Measurements from ENCODE around the gene RABGAP1L.
"Not testable (repeated sequence)": the region's sequence is repeated elsewhere in the genome, so short reads cannot be mapped to it uniquely, and the experiment has no call there.

RABGAP1L gene

DNA sequence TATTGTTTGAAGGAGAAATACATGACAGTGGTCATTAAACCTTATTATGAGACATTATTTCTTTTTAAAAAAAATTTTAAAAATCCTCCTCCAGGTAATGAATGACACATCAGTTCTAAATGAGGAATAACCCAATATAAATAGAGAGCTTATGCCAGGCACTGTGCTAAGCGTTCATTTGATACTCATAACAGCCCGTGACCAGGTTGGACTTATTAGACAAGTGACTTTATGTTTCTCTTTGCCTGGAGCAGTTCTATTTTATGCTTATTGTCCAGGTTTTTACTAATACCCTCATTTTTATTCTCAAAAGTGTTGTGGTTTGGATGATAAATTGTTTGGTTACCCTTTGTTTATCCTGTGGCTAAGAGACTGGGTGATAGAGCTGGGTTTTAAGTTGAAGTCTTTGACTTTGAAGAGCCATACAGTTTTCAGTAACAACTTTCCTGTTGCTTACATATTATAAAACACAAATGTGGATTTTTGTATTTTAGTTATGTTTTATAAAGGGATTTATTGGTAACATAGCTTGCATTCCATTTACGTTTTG lies 84.2 kb downstream of the RABGAP1L start:
- DNase-seq (ENCODE audit: low read depth), result no peak

DNA sequence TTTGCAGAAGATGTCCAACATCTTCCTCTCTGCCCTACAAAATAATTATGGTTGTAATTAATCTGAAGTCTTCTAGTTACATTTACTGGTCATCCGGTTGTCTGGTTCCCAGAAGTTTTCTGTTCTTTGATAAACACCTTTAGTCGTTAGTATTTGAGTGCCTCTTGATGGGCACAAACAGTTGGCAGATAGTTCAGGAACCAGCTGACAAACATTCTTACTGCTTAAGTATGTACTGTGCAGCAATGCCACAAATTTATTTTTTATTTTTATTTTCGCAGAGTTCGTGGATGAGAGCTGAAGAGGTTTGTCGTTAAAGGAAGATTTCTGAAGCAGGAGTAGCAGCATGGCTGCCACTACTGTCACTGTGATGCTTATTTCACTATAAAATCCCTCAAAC lies 84.7 kb downstream of the RABGAP1L start:
- no peak for DNase-seq (ENCODE audit: low read depth)

DNA sequence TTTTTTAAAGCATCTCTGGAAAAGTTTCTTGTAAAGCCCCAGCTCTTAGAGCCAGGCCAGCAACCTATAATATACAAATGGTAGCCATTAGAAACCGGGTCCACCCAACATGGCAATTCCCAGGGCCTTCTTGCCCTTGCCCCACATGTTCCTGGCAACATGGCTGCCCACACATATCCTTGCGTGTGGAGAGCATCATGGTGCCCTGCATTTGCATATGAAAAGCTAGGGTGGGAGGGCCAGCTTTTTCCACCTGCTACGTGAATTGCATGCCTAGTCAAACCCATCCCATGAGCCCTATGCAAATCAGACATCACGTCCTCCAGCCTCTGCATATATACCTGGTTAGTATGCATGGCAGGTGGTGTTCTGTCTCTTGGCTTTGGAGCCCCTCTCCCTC lies 88.2 kb downstream of the RABGAP1L start:
- DNase-seq (ENCODE audit: low read depth), result no peak

DNA sequence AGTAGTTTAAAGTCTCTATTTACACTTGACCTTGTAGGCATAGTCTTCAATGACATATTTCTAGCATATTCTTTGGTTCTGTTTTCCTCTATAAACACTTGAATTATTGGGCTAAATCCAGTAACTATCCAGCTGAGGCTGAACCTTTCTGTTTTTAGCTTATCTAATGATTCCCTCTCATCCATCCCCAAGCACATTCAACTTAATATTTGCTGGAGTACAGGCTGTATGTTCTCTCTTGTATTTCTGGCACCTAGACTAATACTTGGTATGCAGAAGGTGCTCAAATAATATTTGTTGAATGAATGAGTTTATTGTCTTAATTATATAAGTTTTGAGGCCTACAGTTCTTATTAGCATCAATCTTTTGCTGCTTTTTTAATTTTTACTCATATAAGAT lies 88.7 kb downstream of the RABGAP1L start:
- DNase-seq (ENCODE audit: low read depth), result no peak

DNA sequence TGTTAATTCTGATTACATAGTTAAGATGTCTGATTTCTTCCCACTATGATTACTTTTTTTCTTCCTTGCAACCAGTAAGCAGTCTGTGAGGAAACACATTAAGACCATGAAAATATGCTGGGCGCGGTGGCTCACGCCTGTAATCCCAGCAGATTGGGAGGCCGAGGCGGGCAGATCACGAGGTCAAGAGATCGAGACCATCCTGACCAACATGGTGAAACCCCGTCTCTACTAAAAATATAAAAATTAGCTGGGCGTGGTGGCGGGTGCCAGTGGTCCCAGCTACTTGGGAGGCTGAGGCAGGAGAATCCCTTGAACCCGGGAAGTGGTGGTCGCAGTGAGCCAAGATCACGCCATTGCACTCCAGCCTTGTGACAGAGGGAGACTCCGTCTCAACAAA lies 97.1 kb downstream of the RABGAP1L start:
- not testable (repeated sequence) for DNase-seq (ENCODE audit: low read depth)

DNA sequence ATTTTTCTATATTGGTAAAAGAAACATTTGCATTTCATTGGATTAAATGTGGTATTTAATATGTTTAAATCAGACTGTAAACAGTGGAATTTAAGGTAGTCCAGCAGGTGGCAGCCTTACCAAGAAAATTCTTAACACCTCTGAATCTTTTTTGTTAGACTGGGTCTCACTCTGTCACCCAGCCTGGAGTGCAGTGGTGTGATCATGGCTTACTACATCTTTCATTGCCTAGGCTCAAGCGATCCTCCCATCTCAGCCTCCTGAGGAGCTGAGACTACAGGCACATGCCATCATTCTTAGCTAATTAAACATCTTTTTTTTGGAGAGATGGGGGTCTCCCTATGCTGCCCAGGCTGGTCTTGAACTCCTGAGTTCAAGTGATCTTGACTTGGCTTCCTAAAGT lies 98.8 kb downstream of the RABGAP1L start:
- DNase-seq (ENCODE audit: low read depth), result peak; percentile 19

DNA sequence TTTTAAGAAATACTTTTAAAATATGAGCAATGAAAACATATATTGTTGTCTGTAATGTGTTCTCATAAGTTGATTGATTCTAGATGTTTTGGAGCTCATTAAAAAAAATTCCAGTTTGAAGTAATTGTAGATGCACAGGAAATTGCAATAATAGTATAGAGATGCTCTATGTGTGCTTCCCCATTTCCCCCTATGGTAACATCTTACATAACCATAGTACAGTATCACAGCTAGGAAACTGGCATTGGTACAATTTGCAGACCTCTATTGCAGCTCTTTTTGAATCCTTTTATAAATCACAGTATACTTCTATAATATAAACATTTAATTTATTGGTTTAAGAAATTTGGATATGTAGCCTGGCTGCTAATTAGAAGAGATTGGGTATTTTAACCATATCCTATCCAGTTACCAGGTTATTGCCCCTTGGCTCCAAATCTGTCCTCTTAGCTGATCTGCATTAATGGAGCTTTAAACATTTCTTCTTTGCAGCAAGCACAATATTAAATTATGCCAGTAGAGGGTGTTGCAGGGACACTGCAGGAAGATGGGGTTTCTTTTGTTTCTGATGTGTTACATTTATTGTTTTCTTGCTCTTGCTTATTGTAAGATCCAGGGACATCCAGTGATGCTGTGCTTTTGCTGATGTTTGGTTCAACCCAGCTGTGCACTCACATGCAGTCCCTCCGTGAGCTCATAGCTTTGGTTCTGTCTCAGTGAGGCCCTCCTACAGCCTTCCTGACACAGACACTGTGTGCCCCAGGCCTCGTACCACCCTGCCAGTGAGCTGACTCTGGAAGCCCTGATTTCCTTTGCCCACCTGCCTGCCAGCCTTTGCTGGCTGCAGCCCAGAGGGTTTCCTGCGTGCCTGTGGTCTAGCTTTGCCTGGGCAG lies 103.3 kb downstream of the RABGAP1L start:
- no peak for DNase-seq (ENCODE audit: low read depth)

DNA sequence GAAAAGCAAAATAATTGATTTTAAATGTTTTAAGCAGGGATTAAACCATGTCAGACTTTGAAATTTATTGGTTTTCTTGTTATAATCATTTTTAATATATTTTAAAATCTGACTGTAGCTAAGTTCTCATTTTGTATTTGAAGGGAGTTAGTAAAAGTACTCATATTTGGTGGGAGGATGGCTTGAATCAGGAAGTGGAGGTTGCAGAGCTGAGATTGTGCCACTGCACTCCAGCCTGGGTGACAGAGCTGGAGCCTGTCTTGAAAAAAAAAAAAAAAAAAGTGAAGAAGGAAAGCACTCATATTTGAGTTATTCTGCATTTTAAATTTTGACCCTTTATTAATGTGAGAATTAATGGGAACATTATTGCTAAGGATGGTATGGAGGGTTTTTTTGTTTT lies 106.0 kb downstream of the RABGAP1L start:
- DNase-seq (ENCODE audit: low read depth), result no peak

DNA sequence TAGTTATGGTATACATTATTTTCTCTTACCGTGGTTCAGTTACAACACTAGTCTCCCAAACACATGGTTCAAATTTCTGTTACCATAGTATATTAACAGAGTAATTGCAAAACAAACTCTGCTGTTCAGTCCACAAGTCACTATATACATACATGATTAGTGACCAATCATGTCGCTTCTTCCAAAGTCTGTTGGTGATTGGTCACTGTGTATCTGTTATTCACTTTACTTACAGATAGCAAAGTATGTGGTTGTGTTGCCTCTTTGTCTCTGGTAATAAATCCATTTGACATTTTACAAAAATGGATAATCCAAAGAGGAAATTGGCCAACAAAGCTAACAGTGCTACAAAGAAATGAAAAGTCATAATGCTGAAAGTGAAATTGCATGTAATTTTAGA lies 107.2 kb downstream of the RABGAP1L start:
- DNase-seq (ENCODE audit: low read depth), result no peak

DNA sequence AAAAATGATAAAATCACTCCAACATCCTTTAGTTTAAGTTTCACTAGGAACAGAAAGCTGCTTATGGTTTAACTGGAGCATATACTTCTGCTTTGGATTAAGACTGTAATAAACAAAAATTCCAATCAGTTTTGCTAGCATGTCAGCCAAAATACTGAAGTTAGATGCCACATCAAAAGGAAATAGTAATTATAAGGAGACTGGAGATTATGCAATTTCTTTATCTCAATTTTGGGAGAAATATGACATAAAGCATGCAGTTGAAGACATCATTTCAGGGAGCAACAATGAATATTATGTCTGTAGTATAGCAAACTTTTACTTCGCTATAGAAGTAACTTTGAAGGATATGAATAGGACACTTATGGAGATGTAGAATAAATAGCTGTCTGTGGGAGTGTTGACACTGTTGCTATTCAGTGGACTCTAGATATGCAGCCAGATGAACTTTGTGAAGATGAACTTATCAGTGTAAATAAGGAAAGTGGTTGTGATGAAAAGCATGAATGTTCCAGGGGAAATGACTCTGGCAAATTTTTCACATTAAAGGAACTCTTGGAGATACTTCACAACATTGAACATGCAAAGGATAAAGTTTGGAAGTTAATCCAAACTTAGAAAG lies 107.8 kb downstream of the RABGAP1L start:
- DNase-seq (ENCODE audit: low read depth), result no peak

DNA sequence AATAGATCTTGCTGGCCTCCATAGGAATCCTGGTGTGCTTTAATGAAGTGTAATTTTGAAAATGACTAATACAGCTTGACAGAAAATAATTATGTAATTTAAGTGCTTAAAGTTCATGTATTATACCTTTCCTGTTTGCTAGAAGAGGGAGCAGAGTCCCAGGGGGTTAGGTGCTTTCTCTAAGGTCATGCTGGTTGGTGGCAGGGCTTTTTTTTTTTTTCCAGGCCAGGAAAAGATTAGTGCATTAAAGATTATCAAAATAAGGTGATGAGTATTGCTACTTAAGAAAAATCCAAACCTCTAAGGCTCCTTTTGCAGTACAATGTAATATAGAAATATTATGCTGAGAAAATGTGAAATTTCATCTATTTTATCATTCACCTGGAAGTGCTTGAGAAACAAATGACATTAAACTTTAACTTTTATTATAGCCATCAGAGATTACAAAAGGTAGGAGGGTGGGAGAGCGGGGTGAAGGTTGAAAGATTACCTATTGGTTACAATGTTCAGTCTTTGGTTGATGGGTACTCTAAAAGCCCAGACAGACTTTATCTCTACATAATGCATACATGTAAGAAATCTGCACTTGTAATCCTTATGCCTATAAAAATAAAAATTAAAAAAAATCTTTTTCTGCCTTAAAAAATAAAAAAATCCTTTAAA lies 110.8 kb downstream of the RABGAP1L start:
- DNase-seq (ENCODE audit: low read depth), result no peak

DNA sequence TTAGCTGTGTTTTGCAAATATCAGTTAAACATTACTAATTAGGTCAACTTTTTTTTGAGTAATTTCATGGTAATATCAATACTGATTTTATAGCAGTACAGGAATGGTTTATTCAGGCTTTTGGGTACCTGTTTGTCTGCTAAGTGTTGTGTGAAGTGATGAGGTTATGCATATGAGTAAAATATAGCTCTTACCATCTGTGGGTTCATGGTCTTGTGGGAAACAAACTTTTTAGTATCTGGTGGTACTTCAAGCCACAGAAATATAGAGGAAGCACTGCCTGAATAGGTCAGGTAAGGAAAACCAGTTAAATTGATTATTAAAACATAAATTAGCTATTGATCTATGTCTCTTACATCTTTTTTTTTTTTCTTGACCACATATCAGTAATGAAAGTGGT lies 113.9 kb downstream of the RABGAP1L start:
- no peak for DNase-seq (ENCODE audit: low read depth)

DNA sequence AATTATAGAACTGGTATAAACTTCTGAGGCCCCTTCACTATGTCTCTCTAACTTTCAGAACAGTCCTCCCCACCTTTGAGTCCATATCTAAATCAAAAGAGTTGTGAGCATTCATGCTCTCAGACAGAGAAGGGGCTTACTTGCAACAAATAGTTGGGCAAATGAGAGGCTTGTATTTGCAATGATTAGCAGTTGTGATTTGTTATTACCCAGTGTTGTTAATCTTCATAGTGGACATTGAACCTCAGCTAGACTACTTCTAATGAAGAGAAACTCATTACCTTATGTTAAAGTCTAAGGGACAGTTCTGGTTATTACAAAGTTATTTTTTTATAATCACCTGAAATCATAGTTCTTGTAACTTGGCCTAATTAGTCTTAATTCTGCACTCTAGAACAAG lies 114.5 kb downstream of the RABGAP1L start:
- DNase-seq (ENCODE audit: low read depth), result no peak

DNA sequence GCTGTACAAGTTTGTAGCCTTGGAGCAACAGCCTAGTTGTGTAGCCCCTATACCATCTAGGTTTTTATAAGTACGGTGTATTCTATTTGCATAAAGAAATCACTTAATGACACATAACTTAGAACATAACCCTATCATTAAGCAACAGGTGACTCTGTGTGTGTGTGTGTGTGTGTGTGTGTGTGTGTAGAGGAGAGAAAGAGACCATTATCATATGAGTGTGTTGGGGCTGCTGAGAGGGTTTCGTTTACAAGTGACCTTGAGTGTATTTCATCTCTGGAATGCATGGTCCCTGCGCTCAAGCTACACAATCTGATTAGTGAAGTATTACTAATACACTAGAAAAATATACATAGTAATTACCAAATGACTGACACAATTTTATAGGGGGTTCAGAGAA lies 115.1 kb downstream of the RABGAP1L start:
- no peak for DNase-seq (ENCODE audit: low read depth)

DNA sequence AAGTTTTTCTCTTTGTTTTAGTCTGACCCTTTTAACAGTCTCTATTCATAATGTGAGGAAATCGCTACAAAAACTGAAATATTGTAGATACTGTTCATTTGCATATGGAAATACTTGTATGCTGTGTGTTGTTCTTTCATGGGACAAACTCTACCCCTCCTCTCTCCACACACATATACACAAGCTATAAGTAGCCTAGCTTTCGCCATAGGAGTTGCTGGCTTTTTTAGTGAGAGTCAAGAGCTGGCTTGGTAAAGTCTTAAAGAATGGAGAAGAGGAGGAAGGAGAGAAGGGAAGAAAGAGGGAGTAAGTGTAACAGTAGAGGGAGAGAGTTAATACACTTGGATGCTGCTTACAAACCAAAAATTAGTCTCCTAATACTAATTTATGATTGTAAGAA lies 115.6 kb downstream of the RABGAP1L start:
- no peak for DNase-seq (ENCODE audit: low read depth)

DNA sequence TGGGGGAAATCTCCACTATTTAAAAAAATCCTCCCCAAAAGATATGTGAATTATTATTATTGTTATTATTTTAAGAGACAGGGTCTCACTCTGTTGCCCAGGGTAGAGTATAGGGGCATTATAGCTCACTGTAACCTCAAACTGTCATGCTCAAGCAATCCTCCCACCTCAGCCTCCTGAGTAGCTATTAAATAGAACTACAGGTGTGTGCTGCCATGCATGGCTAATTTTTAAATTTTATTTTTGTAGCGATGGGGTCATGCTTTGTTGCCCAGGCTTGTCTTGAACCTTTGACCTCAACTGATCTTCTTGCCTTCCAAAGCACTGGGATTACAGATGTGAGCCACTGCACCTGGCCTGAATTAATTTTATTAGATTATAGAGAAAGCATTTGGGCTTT lies 116.8 kb downstream of the RABGAP1L start:
- no peak for DNase-seq (ENCODE audit: low read depth)

DNA sequence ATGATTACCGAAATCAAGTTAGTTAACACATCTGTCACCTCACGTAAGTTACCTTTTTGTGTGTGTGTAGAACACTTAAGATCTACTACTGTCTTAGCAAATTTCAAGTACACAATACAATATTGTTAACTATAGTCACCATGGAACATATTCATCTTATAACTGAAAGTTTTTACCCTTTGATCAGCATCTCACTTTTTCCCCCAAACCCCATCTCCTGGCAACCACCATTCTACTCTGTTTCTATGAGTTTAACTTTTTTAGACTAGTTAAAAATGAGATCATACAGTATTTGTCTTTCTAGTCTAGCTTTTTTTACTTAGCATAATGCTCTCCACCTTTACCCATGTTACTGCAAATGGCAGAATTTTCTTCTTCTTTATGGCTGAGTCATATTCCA lies 124.7 kb downstream of the RABGAP1L start:
- DNase-seq (ENCODE audit: low read depth), result no peak

DNA sequence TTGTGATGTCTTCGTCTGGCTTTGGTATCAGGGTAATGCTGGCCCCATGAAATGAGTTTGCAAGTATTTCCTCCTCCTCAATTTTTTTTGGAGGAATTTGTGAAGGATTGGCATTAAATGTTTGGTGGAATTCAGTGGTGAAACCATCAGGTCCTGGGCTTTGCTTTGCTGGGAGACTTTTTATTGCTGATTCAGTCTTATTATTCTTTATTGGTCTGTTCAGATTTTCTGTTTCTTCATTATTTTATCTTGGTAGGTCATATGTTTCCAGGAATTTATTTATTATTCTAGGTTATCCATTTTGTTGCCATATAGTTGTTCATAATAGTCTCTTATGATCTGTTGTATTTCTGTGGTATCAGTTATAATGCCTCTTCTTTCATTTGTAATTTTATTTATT lies 126.7 kb downstream of the RABGAP1L start:
- no peak for DNase-seq (ENCODE audit: low read depth)

DNA sequence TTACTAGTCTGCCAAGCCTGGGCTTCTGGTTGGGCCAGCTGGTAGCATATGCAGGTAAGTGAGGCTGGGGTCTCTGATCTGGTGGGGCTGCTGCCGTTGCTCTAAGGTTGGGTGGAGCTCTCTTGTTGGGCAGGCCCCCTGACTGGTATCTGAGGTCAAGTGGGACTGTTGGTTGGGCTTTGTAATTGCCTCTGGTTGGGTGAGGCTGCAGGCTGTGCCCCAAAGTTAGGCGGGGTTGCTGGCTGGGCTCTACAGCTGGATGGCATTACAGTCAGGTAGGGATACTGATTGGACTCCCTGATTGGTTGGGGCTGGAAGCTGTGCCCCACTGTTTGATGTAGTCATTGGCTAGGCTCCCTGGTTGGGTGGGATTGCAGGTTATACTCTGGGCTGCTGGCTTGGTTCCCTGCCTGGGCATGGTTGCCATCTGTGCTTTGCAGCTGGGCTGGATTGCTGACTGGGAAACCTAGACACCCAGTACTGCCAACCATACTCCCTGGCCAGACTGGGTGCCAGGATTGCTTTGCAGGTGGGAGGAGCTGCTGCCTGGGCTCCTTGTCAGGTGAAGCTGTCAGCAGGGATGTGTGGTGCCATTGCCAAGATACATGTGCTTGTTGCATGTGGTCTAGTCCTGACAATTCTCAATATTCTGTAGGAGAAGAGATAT lies 130.5 kb downstream of the RABGAP1L start:
- DNase-seq (ENCODE audit: low read depth), result no peak

DNA sequence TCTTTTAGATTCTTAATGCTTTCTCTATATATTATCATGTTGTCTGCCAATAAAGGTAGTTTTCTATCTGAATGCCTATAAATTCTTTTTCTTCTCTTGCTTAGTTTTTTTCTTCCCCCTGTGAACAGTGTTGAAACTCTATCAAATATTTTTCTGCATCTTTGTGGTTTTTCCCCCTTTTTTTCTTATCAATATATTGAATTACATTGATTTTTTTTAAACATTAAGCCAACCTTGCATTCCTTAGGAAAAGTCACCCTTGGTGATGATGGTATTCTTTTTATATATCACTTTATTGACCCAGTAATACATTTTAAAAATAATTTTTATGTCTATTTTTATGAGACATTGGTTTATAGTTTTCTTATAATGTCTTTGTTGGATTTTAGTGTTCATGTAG lies 131.7 kb downstream of the RABGAP1L start:
- DNase-seq (ENCODE audit: low read depth), result no peak

DNA sequence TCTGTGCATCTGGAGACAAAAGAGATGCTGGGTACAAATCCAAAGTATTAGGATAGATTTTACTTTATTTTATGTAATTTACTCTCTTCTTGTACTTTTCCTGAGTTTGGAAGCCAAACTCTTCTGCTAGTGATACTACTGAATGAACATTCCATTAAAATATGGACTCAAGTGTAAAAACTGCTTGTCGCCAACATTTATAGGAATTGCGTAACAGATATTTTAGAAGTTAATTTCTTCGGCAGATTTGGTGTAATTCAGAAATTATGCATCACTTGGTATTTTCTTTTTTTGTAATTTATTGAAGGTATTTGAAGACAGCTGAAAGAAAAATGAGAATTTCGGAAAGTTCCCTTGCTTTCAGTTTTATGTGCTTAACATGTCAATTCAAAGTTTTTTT lies 137.0 kb downstream of the RABGAP1L start:
- DNase-seq (ENCODE audit: low read depth), result no peak

DNA sequence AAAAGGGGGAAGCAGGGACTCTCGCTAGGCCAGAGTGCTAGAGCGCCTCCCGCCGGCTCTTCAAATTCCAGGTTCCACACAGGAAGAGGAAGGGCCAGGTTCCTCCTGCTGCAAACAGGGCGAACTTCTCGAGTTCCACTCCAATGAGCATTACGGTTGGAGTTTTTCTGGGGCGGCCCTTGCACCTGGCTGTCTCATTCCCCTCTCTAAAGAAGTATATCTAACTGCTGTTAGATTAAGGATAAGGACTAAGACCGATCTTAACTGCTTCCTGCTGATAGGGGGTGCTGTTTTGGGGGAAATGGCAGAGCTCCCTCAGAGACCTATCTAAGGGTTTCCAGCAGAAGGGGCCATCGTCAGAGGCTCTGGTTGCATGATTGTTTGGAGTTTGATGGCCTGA lies 138.0 kb downstream of the RABGAP1L start:
- no peak for DNase-seq (ENCODE audit: low read depth)

Data from stimulated activated CD4-positive, alpha-beta T cell treated with anti-CD3 and anti-CD28 coated beads, Interleukin-2, amount 100 ng/mL, for 4 hours (primary cell).